ENCODE measurements around the gene ZXDC. TPM values are rescaled to one million over a fixed set of nuclear protein-coding genes. Genes with fewer than 3 reads are reported as not detected.

Gene ZXDC
- total RNA-seq, 1 experiment from 2014 or later = 33.3 TPM

GRCh38 chr3:126441256-126441880 lies 34.3 kb downstream of the ZXDC start:
- intact Hi-C loops (cut with micrococcal nuclease; ENCODE audit: unreplicated experiment) (no loop called here), in situ Hi-C loops (cut with HindIII; ENCODE audit: low pct_unique_long_range_greater_than_20kb, low sequenced_read_pairs) (no loop called here)
- no peaks in the 10 kb centered on the region for H3K36me3 ChIP-seq (ENCODE audit: control insufficient read depth, insufficient read depth, low read length)
- ChIA-PET CTCF (no interaction called here), POLR2A (no interaction called here)
- DNase-seq (ENCODE audit: low read depth, low spot score) (no peak), ATAC-seq (peak; percentile 23; the same call in 1 of the 2 replicates)
- no peak overlapping the region for H3K27ac ChIP-seq (ENCODE audit: low read length)
- no peak overlapping the region for H3K4me3 ChIP-seq (ENCODE audit: low read depth in 2 of 2, low read length in 2 of 2)
- no peaks in the 10 kb centered on the region for H3K27me3 ChIP-seq (ENCODE audit: control insufficient read depth, insufficient read depth, low read length)
- H3K4me1 ChIP-seq (ENCODE audit: control insufficient read depth, insufficient read depth, low read length) = no peaks in the 10 kb centered on the region
- no peak for TF ChIP-seq REST (IDR thresholded peaks at IDR 0.05; ENCODE audit: insufficient read depth in 1 of 2, low read depth in 2 of 2, low read length in 1 of 2)
- TF ChIP-seq TCF7L2 (IDR thresholded peaks at IDR 0.05; ENCODE audit: low read depth, low read length) = no peak
- no peak for TF ChIP-seq CTCF (IDR thresholded peaks at IDR 0.05)
- no peak for TF ChIP-seq POLR2AphosphoS5 (IDR thresholded peaks at IDR 0.05; ENCODE audit: low read depth, low read length)
- TF ChIP-seq SIN3A (IDR thresholded peaks at IDR 0.05; ENCODE audit: borderline replicate concordance, insufficient read depth, low read depth, low read length) = no peak
- no peaks in the 10 kb centered on the region for H3K9me3 ChIP-seq (ENCODE audit: control insufficient read depth, insufficient read depth, low read depth, low read length)
- no TSS peak for BruUV-seq (replicated peaks)

- in situ Hi-C loops (cut with HindIII; ENCODE audit: low pct_unique_long_range_greater_than_20kb, low sequenced_read_pairs) = no loop called here
- H3K9me3 ChIP-seq (ENCODE audit: control insufficient read depth, insufficient read depth, low read depth, low read length) = no peaks in the 10 kb centered on the region
- H3K27ac ChIP-seq (ENCODE audit: low read length) = no peak overlapping the region
- TF ChIP-seq POLR2AphosphoS5 (IDR thresholded peaks at IDR 0.05; ENCODE audit: low read depth, low read length) (no peak), REST (IDR thresholded peaks at IDR 0.05; ENCODE audit: insufficient read depth in 1 of 2, low read depth in 2 of 2, low read length in 1 of 2) (no peak), TCF7L2 (IDR thresholded peaks at IDR 0.05; ENCODE audit: low read depth, low read length) (no peak), SIN3A (IDR thresholded peaks at IDR 0.05; ENCODE audit: borderline replicate concordance, insufficient read depth, low read depth, low read length) (no peak), CTCF (IDR thresholded peaks at IDR 0.05) (no peak)
- H3K27me3 ChIP-seq (ENCODE audit: control insufficient read depth, insufficient read depth, low read length) = no peaks in the 10 kb centered on the region
- no peak for ATAC-seq
- no peak overlapping the region for H3K4me3 ChIP-seq (ENCODE audit: low read depth in 2 of 2, low read length in 2 of 2)
- intact Hi-C loops (cut with micrococcal nuclease; ENCODE audit: unreplicated experiment) = no loop called here
- BruUV-seq (replicated peaks) = no TSS peak
- POLR2A ChIA-PET = no interaction called here
- DNase-seq (ENCODE audit: low read depth, low spot score) = no peak
- no peaks in the 10 kb centered on the region for H3K4me1 ChIP-seq (ENCODE audit: control insufficient read depth, insufficient read depth, low read length)
- CTCF ChIA-PET = no interaction called here
- H3K36me3 ChIP-seq (ENCODE audit: control insufficient read depth, insufficient read depth, low read length) = no peaks in the 10 kb centered on the region
Observed at GRCh38 chr3:126440709-126440995, 35.0 kb downstream of the ZXDC start.

Data from Panc1 (cell line).